Measurements from ENCODE around the gene UNC5A. TPM values are rescaled to one million over a fixed set of nuclear protein-coding genes. Genes with fewer than 3 reads are reported as not detected.

UNC5A gene
- total RNA-seq, 1 donor from 2014 or later = 1.6 TPM

DNA sequence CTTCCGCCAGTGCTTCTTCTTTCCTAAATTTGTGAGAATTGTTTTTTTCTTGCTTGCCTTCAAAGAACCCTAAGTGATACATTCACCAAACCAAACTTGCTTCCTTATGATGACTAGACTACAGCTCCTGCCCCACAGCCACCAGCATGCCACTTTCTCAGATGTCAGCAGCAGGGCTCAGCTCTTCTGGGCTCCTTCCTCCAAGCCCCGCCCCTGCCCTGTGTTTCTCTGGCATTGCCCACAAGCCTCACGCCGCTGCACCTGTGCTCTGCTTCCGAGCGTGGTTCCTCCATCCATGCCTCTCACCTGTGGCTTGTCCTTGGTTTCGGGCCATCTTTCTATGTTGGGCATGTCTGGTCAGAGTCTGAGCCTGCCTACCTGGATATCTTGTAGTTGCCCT is 10.6 kb downstream of the UNC5A start:
- DNase-seq (ENCODE audit: low read depth, low spot score) = no peak

DNA sequence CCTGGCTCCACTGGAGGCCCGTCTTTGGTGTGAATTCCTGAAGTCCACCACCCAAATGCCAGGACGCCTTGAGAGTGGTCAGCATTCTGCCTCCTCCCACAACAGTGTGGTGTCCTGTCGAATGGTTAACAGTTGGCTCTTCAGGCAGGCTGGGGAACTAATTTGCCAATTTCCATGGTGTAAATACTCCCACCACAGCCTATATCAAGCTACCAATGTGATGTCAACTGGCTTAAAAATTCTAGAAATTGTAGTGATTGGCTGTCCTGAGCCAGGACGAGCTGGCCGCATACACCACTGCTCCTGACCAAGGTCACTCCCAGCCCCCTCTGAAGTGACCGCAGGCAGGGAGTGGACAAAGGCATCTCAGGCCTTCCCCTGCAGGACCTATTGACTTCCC is 11.1 kb downstream of the UNC5A start:
- DNase-seq (ENCODE audit: low read depth, low spot score) = no peak

DNA sequence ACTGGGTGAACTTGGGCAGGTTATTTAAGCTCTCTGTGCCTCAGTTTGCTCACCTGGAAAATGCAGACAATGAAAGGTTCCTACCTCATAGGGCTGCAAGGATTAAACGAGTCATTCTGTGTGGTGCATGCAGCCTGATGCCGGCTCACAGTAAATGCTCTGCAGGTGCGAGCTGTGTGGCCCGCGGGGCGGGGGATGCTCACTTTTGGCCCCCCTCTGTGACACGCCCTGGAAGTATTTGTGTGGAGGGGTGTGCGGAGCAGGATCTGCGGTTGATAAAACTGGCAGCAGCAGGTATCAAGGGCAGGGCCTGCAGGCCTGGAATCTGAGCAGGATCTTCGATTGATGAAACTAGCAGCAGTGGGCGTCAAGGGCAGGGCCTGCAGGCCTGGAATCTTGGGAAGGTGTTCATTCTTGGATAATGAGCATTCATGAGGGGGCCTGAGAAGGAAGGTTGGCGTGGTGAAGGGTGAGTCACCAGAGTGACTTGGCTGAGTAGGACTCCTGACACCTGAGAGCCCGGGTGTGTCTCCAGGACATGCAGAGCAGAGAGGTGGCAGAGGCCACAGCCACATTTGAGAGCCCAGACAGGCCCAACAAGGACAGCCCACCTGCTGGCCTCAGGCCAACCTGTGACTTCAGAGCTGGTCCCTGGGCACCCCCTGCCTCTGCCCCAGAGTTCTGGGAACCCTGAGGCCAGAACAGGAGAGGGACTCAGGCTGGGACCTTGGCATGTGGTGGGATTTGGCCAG is 11.9 kb downstream of the UNC5A start:
- no peak for DNase-seq (ENCODE audit: low read depth, low spot score)

DNA sequence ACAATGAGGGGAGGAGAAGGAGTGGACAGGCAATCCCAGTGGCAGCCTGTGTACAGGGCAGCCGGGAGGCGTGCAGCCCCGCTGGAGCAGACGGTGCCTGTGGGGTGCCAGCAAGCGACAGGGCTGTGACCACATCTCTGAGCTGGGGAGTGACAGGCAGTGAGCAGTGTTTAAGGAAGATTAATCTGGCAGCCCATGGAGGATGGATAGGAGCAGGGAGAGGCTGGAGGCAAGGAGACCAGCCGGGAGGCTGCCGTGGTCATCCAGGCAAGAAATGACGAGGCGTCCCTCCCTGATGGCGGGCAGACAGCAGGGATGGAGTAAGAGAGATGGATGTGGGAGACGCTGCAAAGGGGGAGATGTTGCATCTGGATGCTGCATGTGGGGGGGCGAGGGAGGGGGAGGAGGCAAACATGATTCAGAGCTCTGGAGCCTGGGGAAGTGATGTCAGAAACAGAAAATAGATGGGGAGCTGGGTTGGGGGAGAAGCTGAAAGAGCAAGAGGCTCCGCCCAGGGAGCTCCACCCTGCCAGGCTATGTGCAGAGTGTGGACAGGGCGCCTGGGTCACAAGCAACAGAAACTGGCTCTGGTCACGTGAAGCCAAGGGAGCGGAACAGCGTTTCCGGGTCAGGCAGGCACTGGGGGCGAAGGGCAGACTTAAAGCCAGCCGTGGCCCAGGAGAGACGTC is 12.6 kb downstream of the UNC5A start:
- DNase-seq (ENCODE audit: low read depth, low spot score) = no peak

DNA sequence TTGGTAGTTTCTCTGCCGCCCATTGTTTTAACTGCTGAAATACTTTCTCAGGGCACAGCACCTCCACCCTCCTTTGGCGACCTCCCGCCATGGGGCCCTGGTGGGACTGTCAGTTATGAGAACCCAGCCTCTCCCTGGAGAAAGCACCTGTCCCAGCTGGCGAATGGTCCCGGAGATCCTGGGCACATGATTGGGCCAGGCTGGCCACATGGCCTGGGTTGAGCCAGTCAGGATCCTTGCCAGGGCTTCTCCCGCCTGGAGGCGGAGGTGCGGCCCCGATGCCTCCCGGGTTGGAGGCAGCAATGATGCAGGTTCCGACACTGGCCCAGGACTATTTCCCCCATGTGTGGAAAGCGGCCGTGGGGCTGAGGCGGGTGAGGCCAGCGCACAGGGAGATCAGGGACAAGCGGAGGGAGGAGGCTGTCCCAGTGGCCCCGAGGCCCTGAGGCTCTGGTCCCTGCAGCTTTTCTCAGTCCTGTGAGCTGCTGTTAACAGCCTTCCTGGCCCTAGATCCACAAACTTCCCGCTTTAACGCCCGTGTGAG is 13.6 kb downstream of the UNC5A start:
- DNase-seq (ENCODE audit: low read depth, low spot score) = no peak

DNA sequence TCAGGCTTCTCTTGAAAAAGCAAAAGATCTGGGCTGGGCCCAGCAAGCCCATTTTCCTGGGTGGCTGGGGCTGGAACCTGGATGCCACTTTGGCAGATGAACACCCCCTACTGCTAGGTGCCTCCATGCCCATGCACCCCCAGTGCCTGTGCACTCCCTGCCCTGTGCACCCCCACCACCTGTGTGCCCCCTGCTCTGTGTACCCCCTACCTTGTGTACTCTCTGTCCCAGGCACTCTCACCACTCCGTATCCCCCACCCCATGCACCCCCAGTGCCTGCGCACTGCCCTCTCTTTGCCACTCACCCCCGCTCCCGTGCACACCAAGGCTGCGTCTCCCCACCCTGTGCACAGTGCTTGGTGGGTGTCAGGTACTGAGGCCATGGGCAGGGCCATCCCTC is 14.2 kb downstream of the UNC5A start:
- DNase-seq (ENCODE audit: low read depth, low spot score) = no peak

DNA sequence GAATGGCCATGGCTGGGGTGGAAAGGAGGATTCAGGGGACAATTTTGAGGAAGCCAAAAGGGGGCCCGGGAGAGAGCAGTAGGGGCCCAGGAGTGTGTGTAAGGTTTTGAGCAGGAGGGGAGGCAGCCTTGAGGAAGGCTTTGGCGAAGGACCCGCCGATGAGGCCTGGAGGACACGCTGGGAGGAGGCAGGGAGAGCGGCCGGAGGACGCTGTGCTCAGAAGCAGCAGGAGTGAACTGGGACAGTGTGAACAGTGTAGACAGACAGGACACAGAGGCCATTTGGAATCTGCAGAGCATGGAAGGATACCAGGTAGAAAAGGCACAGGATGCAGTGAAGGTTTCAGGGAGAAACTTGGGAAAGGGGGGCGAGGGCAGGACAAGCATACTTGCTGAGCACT is 14.9 kb downstream of the UNC5A start:
- no peak for DNase-seq (ENCODE audit: low read depth, low spot score)

DNA sequence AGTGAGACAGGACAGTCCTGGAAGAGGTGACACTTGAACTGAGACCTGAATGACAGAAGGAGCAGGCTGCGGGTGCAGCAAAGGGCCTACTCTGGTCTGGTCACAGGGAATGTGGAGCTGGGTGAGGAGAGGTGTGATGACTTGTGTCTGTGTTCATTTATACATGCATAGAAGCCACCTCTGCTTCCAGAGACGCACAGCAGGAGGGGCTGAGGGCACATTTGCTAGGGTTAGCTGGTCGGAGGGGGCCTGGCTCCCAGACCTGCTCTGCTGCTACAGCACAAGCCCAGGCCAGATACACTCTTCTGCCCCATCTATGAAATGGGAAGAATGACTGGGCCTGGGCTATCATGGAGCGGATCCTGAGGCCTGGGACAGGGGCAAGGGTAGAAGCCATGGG is 15.6 kb downstream of the UNC5A start:
- DNase-seq (ENCODE audit: low read depth, low spot score) = no peak

DNA sequence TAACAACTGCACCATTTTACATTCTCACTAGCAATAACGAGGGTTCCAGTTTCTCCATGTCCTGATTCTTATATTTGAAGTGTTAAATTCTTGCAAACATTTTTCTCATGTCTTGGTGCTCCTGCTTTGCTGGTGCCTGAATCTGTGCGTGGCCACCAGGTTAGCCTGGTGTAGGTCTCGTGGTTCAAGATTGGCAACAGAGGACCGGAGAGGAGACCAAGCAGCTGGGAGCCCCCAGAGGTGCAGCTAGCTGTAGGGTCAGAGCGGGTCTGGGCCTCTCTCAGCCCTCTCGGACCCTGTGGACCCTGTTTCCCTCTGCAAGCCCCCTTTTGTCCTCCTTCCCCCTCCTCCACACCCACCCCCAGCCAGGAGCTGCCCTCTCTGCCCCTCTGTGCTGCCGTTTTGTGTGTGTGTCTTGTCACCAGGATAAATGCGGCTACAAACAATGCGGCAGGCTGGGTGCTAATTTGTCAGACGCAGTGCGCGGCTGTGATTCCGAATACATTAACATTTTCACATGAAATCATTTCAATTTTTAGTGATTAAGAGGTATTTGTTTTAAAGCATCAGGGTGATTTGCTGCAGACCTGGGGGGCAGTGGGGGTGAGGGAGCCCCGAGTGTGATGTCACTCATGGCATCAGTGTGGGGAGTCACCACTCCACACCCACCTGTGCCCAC is 17.5 kb downstream of the UNC5A start:
- no peak for DNase-seq (ENCODE audit: low read depth, low spot score)

DNA sequence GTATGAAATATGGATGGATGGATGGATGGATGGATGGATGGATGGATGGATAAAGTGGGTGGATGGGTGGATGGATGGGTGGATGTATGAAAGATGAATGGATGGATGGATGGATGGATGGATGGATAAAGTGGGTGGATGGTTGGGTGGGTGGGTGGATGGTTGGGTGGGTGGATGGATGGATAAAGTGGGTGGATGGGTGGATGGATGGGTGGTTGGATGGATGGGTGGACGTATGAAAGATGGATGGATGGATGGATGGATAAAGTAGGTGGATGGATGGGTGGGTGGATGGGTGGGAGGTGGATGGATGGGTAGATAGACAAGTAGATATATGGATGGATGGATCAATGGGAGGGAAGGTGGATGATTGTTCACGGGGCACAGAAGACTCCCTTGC is 19.0 kb downstream of the UNC5A start:
- no peak for DNase-seq (ENCODE audit: low read depth, low spot score)

DNA sequence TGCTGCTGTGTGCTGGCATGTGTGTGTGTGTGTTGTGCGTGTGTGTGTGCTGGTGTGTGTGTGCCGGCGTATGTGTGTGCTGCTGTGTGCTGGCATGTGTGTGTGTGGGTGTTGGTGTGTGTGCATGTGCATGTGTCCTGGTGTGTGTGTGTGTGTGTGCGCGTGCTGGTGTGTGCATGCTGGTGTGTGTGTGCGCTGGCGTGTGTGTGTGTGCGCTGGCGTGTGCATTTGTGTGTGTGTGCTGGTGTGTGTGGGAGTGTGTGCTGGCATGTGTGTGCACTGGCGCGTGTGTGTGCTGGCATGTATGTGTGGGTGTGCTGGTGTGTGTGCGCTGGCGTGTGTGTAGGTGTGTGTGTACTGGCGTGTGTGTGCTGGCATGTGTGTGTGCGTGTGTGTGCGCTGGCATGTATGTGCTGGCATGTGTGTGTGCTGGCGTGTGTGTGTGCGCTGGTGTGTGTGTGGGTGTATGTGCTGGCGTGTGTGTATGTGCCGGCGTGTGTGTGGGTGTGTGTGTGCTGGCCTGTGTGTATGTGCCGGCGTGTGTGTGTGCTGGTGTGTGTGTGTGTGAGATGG is 20.1 kb downstream of the UNC5A start:
- no peak for DNase-seq (ENCODE audit: low read depth, low spot score)

DNA sequence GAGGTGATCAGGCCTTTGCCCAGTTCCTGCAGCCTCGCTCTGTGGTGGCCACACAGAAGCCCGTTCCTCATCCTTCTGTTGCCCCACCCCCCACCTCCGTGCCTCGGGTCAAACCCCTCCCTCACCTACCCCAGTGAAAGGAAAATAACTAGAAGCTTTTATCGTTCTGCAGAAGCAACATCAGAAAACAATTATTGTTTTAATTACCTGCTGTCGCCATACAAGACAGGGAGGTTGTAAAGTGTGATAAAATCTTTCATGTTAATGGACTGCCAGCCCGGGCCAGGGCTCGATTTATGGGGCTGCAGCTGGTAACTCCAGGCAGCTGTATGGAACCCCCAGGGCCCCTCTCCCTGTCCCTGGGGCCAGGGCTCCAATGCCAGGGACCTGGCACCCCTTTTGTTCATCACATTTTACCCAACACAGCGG is 20.6 kb downstream of the UNC5A start:
- no peak for DNase-seq (ENCODE audit: low read depth, low spot score)

DNA sequence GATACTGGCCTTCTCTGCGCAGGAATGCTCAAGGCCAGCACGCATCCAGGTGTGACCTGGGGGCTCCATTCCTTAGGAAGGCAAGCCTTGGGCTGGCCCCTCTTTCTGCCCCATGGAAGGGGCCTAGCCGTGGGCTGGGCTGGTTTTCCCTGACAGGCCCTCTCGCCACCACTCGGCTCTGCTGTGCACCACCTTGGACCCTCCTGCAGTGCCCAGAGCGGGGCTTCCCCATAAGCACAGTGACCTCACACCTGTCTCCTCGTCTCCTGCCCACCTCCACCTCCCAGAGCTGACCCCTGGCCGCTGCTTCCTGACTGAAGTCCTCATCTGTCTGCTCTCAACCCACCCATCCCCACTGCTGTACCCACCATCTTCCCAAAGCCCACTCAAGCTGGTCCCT is 21.1 kb downstream of the UNC5A start:
- DNase-seq (ENCODE audit: low read depth, low spot score) = no peak

DNA sequence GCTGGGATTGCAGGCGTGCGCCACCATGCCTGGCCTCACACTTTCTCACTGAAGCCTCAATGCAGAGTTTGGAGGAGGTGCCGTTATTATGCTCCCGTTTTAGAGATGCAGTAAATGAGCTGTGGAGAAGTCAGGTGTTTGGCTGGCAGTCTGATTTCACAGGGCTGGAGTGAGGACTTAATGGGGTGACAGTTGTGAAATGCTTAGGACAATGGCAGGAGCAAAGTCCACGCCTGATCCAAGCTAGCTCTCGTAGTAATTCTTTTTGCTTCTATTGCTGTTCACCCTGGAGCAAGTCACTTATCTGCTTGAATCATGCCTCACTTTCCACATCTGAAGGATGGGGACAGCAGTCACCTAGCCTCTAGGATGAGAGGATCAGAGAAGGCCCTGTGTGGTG is 21.8 kb downstream of the UNC5A start:
- DNase-seq (ENCODE audit: low read depth, low spot score) = no peak

DNA sequence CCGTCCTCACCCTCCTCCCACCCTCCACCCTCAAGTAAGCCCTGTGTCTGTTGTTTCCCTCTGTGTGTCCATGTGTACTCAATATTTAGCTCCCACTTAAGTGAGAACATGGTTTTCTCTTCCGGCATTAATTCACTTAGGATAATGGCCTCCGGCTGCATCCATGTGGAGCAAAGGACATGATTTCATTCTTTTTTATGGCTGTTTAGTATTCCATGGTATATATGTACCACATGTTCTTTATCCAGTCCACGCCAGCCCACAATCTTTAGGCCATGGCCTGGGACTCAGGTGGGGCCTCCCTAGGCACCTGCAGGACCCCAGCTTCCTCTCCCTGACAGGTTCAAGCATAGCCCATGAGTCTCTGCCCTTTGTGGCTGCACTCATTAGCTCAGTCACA is 22.9 kb downstream of the UNC5A start:
- no peak for DNase-seq (ENCODE audit: low read depth, low spot score)

DNA sequence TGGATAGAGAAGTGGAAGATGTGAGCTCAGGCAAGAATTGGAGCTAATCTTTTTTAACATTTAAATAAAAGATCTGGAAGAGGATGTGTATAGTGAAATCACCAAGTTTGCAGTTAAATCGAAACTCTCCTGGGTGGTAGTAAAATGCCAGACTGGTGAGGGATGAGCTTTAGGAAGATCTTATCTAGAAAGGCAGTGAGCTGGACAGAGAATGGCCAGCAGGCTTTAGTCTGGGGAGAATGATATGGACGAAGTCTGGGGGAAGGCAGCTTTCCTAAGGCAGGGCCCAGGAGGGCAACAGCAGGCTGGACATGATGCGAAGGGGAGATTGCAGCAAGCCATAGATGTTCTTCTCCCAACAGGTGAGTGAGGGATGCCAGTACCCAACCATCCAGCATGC is 25.6 kb downstream of the UNC5A start:
- no peak for DNase-seq (ENCODE audit: low read depth, low spot score)

DNA sequence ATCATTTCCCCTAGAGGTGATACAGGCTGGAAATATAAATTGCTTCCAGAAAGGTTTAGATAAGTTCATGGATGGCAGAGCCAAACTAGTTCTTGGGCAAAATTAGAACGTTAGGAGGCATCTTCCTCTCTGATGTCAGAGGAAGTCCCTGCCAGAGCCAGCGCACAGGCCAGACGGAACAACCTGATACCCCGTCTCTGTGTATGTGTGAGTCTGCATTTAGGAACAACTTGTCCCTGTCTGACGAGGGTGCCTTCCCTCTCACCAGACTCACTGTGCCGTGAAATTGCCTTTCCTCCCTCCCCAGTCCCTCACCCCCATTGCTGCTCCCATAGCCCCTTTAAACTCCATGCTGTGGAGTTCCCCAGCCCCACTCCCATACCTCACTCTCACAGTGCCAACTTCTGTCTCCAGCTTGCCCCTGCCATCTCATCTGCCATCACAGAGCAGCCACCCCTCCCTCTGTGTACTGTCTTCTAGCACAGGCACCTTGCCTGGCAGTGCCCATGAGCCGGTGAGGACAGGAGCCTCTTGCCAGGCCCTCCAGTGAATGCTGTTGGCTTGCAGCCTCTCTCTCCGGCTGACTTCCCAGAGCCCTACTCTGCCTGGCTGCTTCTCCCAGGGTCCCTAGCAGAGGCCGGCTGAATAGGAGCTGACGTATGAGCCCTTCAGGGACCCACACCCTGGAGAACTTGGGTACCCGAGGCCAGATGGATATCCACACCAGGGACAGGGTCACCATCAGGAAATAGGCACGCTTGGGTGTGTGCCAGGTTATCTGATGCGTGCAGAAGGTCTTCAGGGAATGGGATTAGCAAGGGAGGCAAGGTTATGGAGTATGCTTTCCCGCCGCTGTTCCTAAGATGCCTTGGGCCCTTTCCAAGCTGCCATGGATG is 26.7 kb downstream of the UNC5A start:
- DNase-seq (ENCODE audit: low read depth, low spot score) = no peak

DNA sequence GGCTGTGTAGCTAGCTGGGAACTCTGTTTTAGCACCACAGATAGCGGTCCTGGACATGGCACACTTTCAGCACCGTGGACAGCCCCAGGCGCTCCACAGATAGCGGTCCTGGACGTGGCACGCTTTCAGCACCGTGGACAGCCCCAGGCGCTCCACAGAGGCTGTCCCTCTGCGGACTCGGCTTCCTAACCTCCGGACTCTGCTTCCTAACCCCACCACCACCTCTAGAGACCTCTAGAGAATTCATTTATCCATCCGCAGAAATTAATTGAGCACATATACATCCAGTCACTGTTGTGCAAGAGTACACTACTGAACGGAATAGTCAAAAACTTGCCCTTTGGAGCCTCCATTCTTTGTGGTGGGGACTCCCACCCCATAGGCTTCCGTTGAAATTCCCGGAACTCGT is 27.4 kb downstream of the UNC5A start:
- DNase-seq (ENCODE audit: low read depth, low spot score) = peak; percentile 56

DNA sequence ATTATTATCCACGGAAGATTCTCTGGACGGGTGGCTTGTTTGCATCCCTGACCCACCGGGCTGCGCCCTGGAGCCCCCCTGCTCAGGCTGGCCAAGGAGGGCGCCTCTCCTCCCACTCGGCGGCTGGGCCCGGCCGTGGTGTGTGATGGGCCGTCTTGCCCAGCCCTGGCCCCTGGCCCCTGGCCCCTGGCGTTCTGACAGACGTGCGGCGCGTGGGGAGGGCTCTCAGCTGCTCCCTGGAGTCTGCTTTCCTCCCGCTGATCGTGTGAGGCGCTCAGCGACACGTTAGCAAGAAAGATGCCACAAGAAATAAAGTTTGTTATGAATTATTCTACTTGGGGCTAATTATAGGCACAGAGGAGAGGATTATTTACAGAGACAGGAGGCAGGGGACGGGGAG is 33.3 kb downstream of the UNC5A start:
- no peak for DNase-seq (ENCODE audit: low read depth, low spot score)

DNA sequence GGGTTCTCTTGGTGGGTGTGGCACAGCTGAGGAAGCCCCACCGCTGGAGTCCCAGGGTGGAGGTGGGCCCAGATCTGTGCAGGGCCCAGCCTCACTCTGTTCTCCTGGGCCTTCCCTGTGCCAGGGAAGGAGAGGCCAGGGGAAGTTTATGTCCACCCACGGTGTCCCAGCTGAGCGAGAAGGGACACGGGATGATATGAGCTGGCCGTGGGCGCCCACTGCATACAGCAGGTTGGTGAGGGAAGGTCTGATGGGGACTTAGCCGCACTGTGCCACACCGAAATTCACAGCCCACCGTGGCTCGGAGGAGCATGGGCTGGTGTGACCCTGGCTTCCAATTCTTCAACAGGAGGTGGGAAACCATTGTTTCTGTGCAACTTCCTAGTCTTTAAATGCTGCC is 33.9 kb downstream of the UNC5A start:
- DNase-seq (ENCODE audit: low read depth, low spot score) = no peak
